GM03348 (cell line): ENCODE results near the gene ALDH6A1.

ENCODE experiments used
- DNase-seq: peaks from one replicate; pipeline ENCODE4 v3.0.0; 2012; ENCODE audit warnings: low spot score

The ALDH6A1 gene

GRCh38 chr14:74049876-74050495 is 34.3 kb downstream of the ALDH6A1 start:
- peak; percentile 14 for DNase-seq

DNA sequence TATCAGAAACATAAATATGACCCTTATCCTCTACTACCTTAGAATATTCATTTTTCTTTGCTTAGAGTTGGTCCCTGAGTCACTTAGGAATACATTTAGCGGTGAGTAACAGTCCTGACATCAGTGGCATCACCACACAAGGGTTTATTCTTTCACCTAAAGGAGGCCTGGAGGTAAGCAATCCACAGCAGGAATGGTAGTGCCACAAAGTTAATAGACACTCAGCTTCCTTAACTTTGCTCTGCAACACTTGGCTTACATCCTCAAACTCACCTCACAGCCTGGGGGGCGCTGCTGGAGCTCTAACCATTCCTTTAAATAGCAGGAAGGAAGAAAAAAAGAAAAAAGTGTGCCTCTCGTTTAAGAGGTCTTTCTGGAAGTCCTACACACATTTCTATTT is 36.0 kb downstream of the ALDH6A1 start:
- DNase-seq: no peak

DNA sequence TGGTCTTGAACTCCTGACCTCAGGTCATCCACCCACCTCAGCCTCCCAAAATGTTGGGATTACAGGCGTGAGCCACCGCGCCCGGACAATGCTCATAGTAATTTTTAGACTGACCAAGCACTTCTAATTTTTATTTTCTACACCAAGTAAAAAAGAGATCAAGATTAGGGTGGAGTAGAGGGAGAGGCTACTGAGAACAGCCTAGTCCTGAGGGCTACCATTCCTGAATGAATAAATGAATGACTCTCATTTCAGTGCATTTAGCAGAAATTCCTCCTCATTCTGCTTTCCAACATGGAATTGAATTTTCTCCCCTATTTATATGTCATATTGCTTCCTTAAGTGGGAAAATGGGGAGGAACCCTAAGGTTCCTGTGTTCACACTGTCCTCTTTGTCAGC is 38.7 kb downstream of the ALDH6A1 start:
- DNase-seq: no peak

DNA sequence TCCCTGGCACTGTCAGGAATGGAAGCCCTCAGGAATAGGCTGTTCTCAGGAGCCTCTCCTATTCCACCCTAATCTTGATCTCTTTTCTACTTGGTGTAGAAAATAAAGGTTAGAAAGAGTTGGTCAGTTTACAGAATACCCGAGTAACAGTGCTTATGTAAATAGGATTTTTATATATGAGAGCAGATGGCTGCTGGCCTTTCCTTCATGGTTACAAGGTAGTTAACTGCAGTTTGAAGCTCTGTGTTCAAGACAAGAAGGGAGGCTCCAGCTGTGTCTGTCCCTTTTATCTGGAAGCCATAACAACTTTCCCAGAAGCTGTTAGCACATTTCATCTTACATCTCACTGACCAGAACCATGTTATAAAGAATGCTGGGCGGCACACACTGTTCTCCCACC is 42.0 kb downstream of the ALDH6A1 start:
- no peak for DNase-seq

DNA sequence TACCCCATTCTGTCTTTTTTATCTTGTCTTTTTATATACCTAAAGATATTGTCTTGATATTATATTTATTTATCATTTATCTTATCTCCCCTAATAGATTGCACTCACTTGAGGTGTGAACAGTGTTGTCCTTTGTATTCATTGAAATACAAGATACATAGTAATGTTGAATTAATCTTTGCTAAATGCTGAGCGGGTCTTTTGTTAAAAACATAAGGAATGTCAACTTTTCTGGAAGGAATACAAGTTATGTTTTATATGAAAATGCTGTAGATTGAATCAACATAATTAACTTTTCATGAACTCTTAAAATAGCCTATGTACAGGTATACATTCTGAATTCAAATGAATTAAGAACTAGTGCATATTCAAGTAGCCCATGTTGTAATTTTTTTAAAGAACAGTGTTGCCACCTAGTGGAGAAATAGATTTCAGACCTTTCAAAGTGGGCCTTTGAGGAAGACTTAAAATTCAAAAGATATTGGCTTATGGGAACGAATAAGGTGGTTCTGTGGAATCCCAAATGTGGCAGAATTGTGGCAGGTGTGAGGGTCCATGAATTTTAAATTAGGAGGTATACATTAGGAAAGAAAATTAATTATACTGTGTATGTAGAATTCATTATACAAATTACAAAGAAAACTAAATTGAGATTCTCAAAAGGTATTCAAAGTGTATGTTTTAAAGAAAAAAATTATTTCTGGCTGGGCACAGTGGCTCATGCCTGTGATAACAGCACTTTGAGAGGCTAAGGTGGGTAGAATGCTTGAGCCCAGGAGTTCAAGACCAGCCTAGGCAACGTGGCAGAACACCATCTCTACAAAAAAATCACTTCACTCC is 46.0 kb downstream of the ALDH6A1 start:
- DNase-seq: peak; percentile 61

- peak; percentile 40 for DNase-seq
These were observed 48.7 kb downstream of the ALDH6A1 start for GRCh38 chr14:74035556-74035955.

- DNase-seq: no peak
These were observed 49.7 kb downstream of the ALDH6A1 start for GRCh38 chr14:74034572-74034971.

DNA sequence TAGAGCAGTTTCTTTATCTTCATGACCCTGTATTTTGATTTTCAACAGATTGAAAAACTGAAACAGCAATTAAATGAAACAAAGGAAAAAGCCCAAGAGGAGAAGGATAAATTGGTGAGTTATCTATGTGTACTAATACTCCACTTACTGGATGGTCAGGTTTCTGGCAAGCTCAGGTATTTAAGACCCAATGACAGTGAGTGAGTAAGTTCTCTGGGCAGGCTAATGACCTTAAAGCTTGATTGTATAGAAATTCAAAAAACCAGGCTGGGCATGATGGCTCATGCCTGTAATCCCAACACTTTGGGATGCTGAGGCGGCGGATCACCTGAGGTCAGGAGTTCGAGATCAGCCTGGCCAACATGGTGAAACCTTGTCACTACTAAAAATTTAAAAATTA is 55.1 kb downstream of the ALDH6A1 start:
- DNase-seq: no peak

DNA sequence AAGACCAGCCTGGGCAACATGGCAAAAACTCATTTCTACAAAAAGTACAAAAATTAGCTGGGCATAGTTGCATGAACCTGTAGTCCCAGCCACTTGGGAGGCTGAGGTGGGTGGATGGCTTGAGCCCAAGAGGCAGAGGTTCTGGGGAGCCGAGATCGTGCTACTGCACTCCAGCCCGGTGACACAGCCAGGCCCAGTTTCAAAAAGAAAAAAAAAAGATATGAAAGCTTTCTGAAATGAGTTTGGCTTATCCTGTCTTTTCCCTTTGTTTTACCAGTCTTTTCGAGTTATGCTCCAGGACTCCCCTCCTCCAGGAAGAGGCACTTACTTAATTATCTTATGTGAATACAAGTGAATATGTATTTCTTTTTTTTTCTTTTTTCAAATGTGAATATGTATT is 61.9 kb downstream of the ALDH6A1 start:
- DNase-seq: no peak

DNA sequence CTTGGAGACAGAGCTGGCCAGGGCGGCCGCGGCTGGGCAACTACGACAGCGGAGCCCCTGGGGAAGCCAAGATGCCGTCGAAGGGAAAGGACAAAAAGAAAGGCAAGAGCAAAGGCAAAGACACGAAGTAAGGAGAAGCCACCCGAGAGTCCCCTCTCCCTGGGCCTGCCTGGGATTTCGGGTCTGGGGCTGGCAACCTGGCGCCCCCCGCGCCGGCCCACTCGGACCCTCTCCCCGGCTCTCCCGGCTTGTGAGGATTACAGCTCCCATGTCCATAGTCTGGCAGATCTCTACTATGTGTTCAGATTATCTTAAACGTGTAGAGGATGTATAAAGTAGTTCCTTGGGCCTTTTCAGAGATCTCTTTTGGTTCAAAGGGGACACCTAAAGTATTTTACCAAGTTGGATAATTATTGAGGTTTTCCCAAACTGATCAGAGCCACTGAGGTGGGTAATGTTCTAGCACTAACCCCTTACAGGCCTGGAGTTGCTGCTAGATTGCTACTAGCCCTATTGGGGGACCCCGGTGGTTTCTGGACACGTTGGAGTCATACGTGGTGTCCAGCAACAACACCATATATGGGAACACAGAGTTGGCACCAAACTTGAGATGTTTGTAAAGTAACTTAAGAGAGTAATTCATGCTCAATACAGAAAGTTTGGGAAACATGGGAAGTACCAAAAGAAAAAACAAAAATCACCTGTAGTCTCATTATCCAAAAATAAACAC is 64.7 kb downstream of the ALDH6A1 start:
- DNase-seq: peak; percentile 56

DNA sequence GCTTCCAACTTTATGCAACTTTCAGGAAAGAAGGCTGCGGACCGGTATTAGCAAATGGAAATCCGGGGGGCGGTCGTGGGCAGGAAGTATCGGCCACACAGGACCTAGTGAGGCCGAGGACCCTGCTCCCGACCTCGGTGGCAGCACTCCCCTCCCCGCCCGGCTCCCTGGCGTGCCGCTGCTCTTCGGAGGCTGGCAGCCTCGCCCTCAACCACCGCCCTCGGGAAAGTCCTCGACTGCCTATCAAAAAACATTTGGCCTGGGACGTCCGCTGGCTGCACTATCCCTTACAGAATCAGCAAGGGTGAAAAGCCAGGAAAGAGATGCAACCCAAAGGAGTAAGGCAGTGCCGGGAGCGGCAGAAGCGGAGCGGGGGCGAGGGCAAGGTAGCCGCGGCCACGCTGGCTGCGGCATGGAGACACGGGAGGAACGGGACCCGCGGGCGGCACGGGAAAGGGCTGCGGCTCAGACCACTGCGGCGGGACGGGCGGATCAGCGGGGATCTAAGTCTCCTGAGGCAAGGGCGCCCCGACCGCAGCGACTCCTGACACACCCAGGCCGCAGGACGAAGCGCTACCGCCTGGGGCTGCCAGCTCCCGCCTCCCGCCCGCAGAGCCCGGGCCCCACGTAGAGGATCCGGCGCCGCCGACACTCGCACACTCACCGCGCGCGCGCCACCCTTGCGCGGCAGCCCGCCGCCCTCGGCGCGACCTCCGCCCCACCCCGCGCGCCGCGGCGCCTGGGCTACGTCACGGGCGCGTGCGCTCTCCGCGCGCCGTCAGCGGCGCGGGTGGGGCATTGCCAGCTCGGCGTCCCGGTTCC is 65.5 kb downstream of the ALDH6A1 start, which contains the start of the genes BBOF1 and ENTPD5:
Gene BBOF1, plus strand, starts transcription at position 764 of the 822 bp plus-strand sequence. CDS start 130 bp downstream, outside the sequence.
Gene ENTPD5, minus strand, starts transcription at position 703 of the 822 bp plus-strand sequence. CDS start 31,186 bp downstream, outside the sequence.
- peak; percentile 98 for DNase-seq

- DNase-seq: peak; percentile 64
These were observed 66.1 kb downstream of the ALDH6A1 start for GRCh38 chr14:74018174-74018585.

GRCh38 chr14:74015963-74016362 is 68.3 kb downstream of the ALDH6A1 start:
- no peak for DNase-seq

DNA sequence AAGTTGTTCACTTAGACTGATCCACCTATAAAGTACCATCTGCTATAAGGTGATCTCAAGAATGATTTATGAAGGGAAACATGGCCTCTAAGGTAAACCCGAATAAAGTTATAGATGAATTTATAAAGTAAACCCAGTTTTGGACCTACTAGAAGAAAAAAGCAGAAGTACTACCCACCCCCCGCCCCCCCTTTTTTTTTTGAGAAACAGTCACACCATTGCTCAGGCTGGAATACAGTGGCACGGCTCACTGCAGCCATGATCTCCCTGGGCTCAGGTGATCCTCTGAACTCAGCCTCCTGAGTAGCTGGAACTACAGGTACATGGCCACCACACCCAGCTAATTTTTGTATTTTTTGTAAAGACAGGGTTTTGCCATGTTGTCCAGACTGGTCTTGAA is 69.1 kb downstream of the ALDH6A1 start:
- no peak for DNase-seq

DNA sequence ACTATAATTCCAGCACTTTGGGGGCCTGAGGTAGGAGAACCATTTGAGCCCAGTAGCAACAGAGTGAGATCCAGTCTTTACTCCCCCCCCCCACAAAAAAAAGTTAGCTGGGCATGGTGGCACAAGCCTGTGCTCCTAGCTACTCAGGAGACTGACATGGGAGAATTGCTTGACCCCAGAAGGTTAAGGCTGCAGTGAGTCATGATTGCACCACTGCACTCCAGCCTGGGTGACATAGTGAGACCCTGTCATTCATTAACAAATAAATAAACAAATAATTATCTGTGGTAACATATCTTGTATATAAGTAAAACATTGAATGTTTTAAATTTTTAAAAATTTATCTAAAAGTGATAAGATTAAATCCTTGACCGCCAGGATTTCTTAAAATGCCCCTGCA is 70.0 kb downstream of the ALDH6A1 start:
- DNase-seq: no peak

GRCh38 chr14:74008843-74009499 is 75.3 kb downstream of the ALDH6A1 start:
- DNase-seq: no peak
